Uterus (tissue), 4 donors: ENCODE measurements around the gene PRPF40A. TPM values are rescaled to one million over a fixed set of nuclear protein-coding genes. Genes with fewer than 3 reads are reported as not detected.
A peak's percentile ranks its signal among the peaks of the same experiment; 100 is the strongest.

Experiments used
- DNase-seq, 2 donors: peaks; one replicate each; pipeline ENCODE4 v3.0.0-alpha.2; 2019 to 2020
- H3K27ac ChIP-seq, 2 donors: fragments of 200-600 bp; sonication (generic); 1 replicate in 1 of 2; 2 replicates in 1 of 2; pipeline ENCODE4 v1.5.1; 2016 to 2018
- H3K27me3 ChIP-seq, 2 donors: fragments of 200-600 bp; sonication (generic); one replicate each; pipeline ENCODE4 v1.5.1; 2018 to 2019; ENCODE audit warnings: control low read depth in 1 of 2
- H3K36me3 ChIP-seq, 2 donors: fragments of 200-600 bp; sonication (generic); one replicate each; pipeline ENCODE4 v1.5.1; 2019; ENCODE audit warnings: control low read depth in 1 of 2
- H3K4me1 ChIP-seq, 2 donors: fragments of 200-600 bp; sonication (generic); one replicate each; pipeline ENCODE4 v1.5.1; 2018 to 2019; ENCODE audit warnings: control low read depth in 1 of 2
- H3K4me3 ChIP-seq, 2 donors: fragments of 200-600 bp; sonication (generic); 1 replicate in 1 of 2; 2 replicates in 1 of 2; pipeline ENCODE4 v1.5.1; 2018 to 2019; ENCODE audit warnings: mild to moderate bottlenecking in 1 of 2
- H3K9me3 ChIP-seq, 2 donors: fragments of 200-600 bp; sonication (generic); one replicate each; pipeline ENCODE4 v1.5.1; 2019; ENCODE audit warnings: control low read depth in 1 of 2
- CTCF ChIP-seq, 4 experiments: fragments of 200-600 bp in 2 of 4; fragments of 450-650 bp in 2 of 4; sonication (generic) in 2 of 4; IDR thresholded peaks; one replicate each; pipeline ENCODE4 v1.5.1; 2016 to 2019; ENCODE audit warnings: antibody characterized with exemption in 4 of 4, mild to moderate bottlenecking in 2 of 4, moderate library complexity in 1 of 4
- POLR2A ChIP-seq, 2 donors: fragments of 450-650 bp; IDR thresholded peaks; one replicate each; pipeline ENCODE4 v1.6.1; 2016; ENCODE audit warnings: antibody characterized with exemption in 2 of 2, mild to moderate bottlenecking in 1 of 2, moderate library complexity in 1 of 2
- intact Hi-C: fragments of 100-400 bp; cut with DNase I; formaldehyde crosslinking; loops from one replicate; pipeline ENCODE4 v1.15.1; 2023; ENCODE audit warnings: low total_unique reads
- total RNA-seq, 4 donors: library from RNA; depleted of rRNA in 3 of 4; stranded (reverse); fragments of >200 nt in 3 of 4; gene quantifications; one replicate each; pipeline versions ENCODE4 v1.1.0 to v1.2.4, GENCODE V29; 2014 to 2023
- donor health status: DM: yes; HTN: yes; CAD: no.

Gene PRPF40A
- total RNA-seq, 4 donors from 2014 or later: 69.1 to 151 (median 85.3) TPM

DNA sequence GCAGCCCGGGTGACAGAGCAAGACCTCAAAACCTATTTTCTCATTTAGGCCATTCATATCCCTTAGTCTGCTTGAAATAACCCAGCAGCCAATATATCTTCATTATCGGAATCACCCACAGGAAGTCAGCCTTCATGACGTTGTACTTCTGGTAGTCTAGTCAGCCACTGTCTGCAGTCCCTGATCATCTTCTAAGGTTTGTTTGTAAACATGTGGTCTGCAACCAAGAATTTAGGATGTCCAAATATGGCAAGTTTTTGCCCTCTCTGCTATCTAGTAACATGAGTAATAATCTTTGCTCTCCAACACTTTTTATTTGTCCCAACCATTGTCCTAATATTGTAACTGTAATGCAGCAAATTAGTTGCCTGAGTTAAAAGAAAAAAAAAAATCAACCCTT lies 92.5 kb downstream of the PRPF40A start:
- intact Hi-C loops: no loop called here
- H3K27me3 ChIP-seq: no peaks in the 10 kb centered on the region
- no peak overlapping the region for H3K27ac ChIP-seq
- no peak overlapping the region for H3K4me3 ChIP-seq
- no peak for DNase-seq
- TF ChIP-seq CTCF (IDR thresholded peaks at IDR 0.05) (no peak), POLR2A (IDR thresholded peaks at IDR 0.05) (no peak)
- no peaks in the 10 kb centered on the region for H3K36me3 ChIP-seq
- no peaks in the 10 kb centered on the region for H3K9me3 ChIP-seq
- no peaks in the 10 kb centered on the region for H3K4me1 ChIP-seq

DNA sequence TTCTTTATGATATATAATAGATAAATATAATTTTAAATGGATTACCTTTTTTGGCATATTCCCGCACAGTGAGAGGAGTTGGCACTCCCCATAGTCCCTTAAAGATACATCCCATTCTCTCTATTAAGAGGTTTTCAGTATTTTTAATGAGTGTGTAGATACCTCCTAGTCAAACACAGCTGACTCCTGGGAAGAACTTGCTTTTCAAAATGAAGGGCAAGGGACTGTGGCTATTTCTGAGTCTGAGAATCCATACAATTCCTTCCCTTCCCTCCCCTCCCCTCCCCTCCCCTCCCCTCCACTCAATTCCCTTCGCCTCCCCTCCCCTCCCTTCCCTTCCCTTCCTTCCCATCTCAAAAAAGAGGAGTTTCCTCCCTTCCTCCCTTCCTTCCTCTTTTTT lies 93.5 kb downstream of the PRPF40A start:
- intact Hi-C loops: no loop called here
- H3K36me3 ChIP-seq: no peaks in the 10 kb centered on the region
- no peaks in the 10 kb centered on the region for H3K9me3 ChIP-seq
- H3K4me3 ChIP-seq: no peak overlapping the region
- H3K27ac ChIP-seq: no peak overlapping the region
- no peaks in the 10 kb centered on the region for H3K4me1 ChIP-seq
- no peak for TF ChIP-seq POLR2A (IDR thresholded peaks at IDR 0.05)
- no peak for TF ChIP-seq CTCF (IDR thresholded peaks at IDR 0.05)
- no peaks in the 10 kb centered on the region for H3K27me3 ChIP-seq
- no peak for DNase-seq

DNA sequence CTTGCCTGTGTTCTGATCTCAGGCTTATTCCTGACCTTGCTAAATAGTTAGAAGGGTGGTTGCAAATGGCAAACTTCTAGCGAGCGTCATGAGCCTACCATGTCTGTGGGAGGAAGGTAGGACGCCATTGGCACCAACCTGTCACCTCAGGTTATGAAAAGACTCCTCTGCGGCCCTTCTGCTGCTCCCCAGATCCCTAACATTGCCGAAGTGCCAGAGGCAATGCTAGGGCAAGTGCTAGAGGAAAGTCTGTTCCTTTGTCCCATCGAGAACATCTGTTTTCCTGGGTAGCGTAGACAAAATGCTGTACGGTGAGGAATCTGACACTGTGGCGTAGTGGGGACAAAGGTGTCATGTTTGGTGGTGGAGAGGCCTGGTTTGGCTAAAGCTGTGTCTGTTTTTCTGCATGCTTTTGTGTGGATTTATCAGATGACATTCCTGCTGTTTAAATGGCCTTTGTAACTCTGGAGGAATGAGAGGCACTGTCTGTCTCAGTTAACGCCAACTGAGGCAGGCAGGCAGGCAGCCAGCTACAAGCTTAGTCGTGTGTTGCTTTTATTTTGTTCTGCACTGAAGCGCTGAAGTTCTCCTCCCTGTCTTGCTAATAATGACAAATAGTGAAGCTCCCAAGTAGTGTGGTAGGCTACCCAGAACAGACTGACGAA lies 94.1 kb downstream of the PRPF40A start:
- H3K9me3 ChIP-seq: no peaks in the 10 kb centered on the region
- H3K36me3 ChIP-seq: no peaks in the 10 kb centered on the region
- intact Hi-C loops: no loop called here
- H3K27ac ChIP-seq: no peak overlapping the region
- no peaks in the 10 kb centered on the region for H3K4me1 ChIP-seq
- TF ChIP-seq CTCF (IDR thresholded peaks at IDR 0.05): no peak
- TF ChIP-seq POLR2A (IDR thresholded peaks at IDR 0.05): no peak
- no peak for DNase-seq
- no peaks in the 10 kb centered on the region for H3K27me3 ChIP-seq
- H3K4me3 ChIP-seq: no peak overlapping the region

DNA sequence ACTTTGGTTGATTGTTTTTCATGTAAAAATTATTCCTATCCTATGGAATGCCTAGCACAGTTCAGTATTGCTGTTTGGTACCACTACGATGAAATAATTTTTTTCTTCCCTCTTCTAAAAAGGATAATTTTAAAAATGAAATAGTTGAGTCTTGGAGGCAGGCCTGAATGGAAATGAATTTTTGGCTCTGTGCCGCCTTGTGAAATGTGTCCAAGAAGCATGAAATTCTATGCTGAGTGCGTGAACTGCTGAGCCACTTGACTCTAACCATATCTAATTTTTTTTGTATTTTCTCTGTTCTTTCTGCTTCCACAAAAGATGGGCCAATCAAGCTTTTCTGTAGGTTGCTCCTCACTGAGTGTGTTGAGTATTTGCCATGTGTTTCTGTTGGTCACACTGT lies 95.0 kb downstream of the PRPF40A start:
- no peaks in the 10 kb centered on the region for H3K36me3 ChIP-seq
- no peak for TF ChIP-seq POLR2A (IDR thresholded peaks at IDR 0.05)
- no peak for TF ChIP-seq CTCF (IDR thresholded peaks at IDR 0.05)
- H3K27me3 ChIP-seq: no peaks in the 10 kb centered on the region
- no peaks in the 10 kb centered on the region for H3K4me1 ChIP-seq
- no peaks in the 10 kb centered on the region for H3K9me3 ChIP-seq
- intact Hi-C loops: no loop called here
- no peak overlapping the region for H3K4me3 ChIP-seq
- H3K27ac ChIP-seq: no peak overlapping the region
- DNase-seq: peak in 1 of 2 donors; percentile 23

- peak overlapping the region; percentile 70 to 77 for H3K27ac ChIP-seq
- no peak overlapping the region for H3K4me3 ChIP-seq
- intact Hi-C loops: no loop called here
- TF ChIP-seq CTCF (IDR thresholded peaks at IDR 0.05): no peak
- TF ChIP-seq POLR2A (IDR thresholded peaks at IDR 0.05): no peak
- H3K36me3 ChIP-seq: no peaks in the 10 kb centered on the region
- no peaks in the 10 kb centered on the region for H3K27me3 ChIP-seq
- no peak for DNase-seq
- no peaks in the 10 kb centered on the region for H3K9me3 ChIP-seq
- H3K4me1 ChIP-seq: no peaks in the 10 kb centered on the region
These were observed 96.3 kb downstream of the PRPF40A start for GRCh38 chr2:152620985-152621384.
